HG02884 (cell line): ENCODE data around the gene TTN.
"Not testable (repeated sequence)": the region's sequence is repeated elsewhere in the genome, so short reads cannot be mapped to it uniquely, and the experiment has no call there.

ENCODE experiments used
- ATAC-seq: cut with Tn5 transposase; IDR thresholded peaks from one replicate; pipeline ENCODE4 v1.9.1; 2021; ENCODE audit warnings: mild to moderate bottlenecking, moderate library complexity; ENCODE audit not compliant: unreplicated experiment

TTN gene

GRCh38 chr2:178677599-178677998, 129.6 kb downstream of the TTN start:
- ATAC-seq = no peak

GRCh38 chr2:178676046-178676445, 131.2 kb downstream of the TTN start:
- ATAC-seq = no peak

GRCh38 chr2:178674122-178674521, 133.1 kb downstream of the TTN start:
- ATAC-seq = no peak

- ATAC-seq = no peak
These were observed 140.8 kb downstream of the TTN start for GRCh38 chr2:178666458-178666857.

- ATAC-seq = not testable (repeated sequence)
These were observed 148.7 kb downstream of the TTN start for GRCh38 chr2:178658480-178658879.

- ATAC-seq = no peak
These were observed 156.7 kb downstream of the TTN start for GRCh38 chr2:178650554-178650953.

- ATAC-seq = no peak
These were observed 162.3 kb downstream of the TTN start for GRCh38 chr2:178644919-178645318.

- no peak for ATAC-seq
These were observed 165.7 kb downstream of the TTN start for GRCh38 chr2:178641498-178641897.

GRCh38 chr2:178635897-178636296, 171.3 kb downstream of the TTN start:
- no peak for ATAC-seq

GRCh38 chr2:178632729-178633128, 174.5 kb downstream of the TTN start:
- ATAC-seq = no peak

GRCh38 chr2:178630581-178630980, 176.6 kb downstream of the TTN start:
- ATAC-seq = no peak

GRCh38 chr2:178629463-178629862, 177.8 kb downstream of the TTN start:
- ATAC-seq = no peak

- ATAC-seq = no peak
These were observed 178.6 kb downstream of the TTN start for GRCh38 chr2:178628605-178629004.

GRCh38 chr2:178627401-178627800, 179.8 kb downstream of the TTN start:
- ATAC-seq = no peak

- ATAC-seq = no peak
These were observed 191.3 kb downstream of the TTN start for GRCh38 chr2:178615969-178616368.

GRCh38 chr2:178602901-178603300, 204.3 kb downstream of the TTN start:
- no peak for ATAC-seq

GRCh38 chr2:178592655-178593054, 214.6 kb downstream of the TTN start:
- no peak for ATAC-seq

GRCh38 chr2:178589335-178589734, 217.9 kb downstream of the TTN start:
- ATAC-seq = no peak

- no peak for ATAC-seq
These were observed 222.6 kb downstream of the TTN start for GRCh38 chr2:178584666-178585065.

- ATAC-seq = no peak
These were observed 228.2 kb downstream of the TTN start for GRCh38 chr2:178579006-178579405.

GRCh38 chr2:178574789-178575188, 232.4 kb downstream of the TTN start:
- no peak for ATAC-seq

GRCh38 chr2:178568227-178568626, 239.0 kb downstream of the TTN start:
- ATAC-seq = no peak

- ATAC-seq = no peak
These were observed 254.2 kb downstream of the TTN start for GRCh38 chr2:178553047-178553446.

GRCh38 chr2:178550352-178550751, 256.9 kb downstream of the TTN start:
- ATAC-seq = peak; percentile 54
